ACC112 (cell line): Measurements from ENCODE around the gene MAPKAPK5.

Experiments used
- H2AFZ ChIP-seq: fragments of 200-600 bp; sonication (generic); one replicate; pipeline ENCODE4 v1.6.0; 2017; ENCODE audit warnings: antibody characterized with exemption, low read length; ENCODE audit not compliant: unreplicated experiment
- H3K27ac ChIP-seq: fragments of 200-600 bp; sonication (generic); 2 replicates; pipeline ENCODE4 v1.5.1; 2014; ENCODE audit warnings: low read depth, mild to moderate bottlenecking, antibody characterized with exemption, low read length, moderate library complexity
- H3K27me3 ChIP-seq: fragments of 200-600 bp; sonication (generic); 2 replicates; pipeline ENCODE4 v1.6.1; 2014; ENCODE audit warnings: mild to moderate bottlenecking, antibody characterized with exemption, low read length, moderate library complexity, mixed read lengths; ENCODE audit not compliant: insufficient read depth
- H3K36me3 ChIP-seq: fragments of 200-600 bp; sonication (generic); 2 replicates; pipeline ENCODE4 v1.6.1; 2016; ENCODE audit warnings: mild to moderate bottlenecking, antibody characterized with exemption, low read length, moderate library complexity, mixed read lengths; ENCODE audit not compliant: insufficient read depth
- H3K4me1 ChIP-seq: fragments of 200-600 bp; sonication (generic); one replicate; pipeline ENCODE4 v1.6.1; 2016; ENCODE audit warnings: low read length, mixed read lengths; ENCODE audit not compliant: insufficient read depth, unreplicated experiment, control insufficient read depth
- H3K4me3 ChIP-seq: fragments of 200-600 bp; sonication (generic); 2 replicates; pipeline ENCODE4 v1.5.1; 2014; ENCODE audit warnings: mild to moderate bottlenecking, low read depth, low read length
- H3K79me2 ChIP-seq: fragments of 200-600 bp; sonication (generic); one replicate; pipeline ENCODE4 v1.6.0; 2016; ENCODE audit warnings: low read length; ENCODE audit not compliant: control insufficient read depth, unreplicated experiment, insufficient read depth

MAPKAPK5 gene

DNA sequence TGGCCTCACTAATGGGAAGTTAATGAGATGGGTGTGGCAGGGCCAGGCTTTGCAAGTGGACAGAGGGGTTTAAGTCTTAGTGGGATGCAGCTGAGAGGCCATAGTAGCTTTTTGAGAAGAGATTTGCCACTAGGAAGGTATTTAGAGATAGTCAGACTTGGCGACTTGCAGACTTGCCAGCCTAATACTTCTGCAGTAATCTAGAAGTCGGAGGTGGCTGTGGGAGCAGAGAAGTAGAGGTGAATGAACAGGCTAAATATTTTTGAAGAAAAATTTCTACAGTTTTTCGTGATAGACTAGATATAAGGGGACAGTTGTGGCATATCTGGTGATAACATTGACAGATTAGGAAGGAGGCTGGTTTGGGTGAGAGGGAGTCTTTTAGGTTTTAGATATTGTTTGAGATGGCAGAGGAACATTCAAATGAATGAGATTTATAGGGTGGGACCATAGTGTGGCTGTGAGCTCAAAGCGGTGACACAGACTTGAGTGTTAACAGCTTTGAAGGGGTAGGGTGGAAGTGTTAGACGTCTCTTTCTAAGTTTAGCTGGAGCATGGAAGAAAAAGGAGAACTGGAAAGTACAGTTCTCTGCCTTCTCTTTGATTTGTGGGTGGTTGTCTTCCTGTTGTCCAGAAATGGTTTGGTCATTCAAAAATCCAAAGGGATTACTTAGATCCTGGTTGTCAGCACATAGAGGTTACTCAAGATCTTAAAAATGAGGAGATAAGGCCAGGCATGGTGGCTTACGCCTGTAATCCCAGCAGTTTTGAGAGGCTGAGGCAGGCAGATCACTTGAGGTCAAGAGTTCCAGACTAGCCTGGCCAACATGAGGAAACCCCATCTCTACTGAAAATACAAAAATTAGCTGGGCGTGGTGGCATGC, 44.9 kb downstream of the MAPKAPK5 start:
- no peak overlapping the region for H3K27ac ChIP-seq
- H3K4me3 ChIP-seq, result no peak overlapping the region
- no peak overlapping the region for H2AFZ ChIP-seq
- H3K4me1 ChIP-seq, result no peaks in the 10 kb centered on the region
- peaks cover 3% of the 10 kb centered on the region for H3K79me2 ChIP-seq
- no peaks in the 10 kb centered on the region for H3K27me3 ChIP-seq
- H3K36me3 ChIP-seq, result peaks cover 32% of the 10 kb centered on the region

DNA sequence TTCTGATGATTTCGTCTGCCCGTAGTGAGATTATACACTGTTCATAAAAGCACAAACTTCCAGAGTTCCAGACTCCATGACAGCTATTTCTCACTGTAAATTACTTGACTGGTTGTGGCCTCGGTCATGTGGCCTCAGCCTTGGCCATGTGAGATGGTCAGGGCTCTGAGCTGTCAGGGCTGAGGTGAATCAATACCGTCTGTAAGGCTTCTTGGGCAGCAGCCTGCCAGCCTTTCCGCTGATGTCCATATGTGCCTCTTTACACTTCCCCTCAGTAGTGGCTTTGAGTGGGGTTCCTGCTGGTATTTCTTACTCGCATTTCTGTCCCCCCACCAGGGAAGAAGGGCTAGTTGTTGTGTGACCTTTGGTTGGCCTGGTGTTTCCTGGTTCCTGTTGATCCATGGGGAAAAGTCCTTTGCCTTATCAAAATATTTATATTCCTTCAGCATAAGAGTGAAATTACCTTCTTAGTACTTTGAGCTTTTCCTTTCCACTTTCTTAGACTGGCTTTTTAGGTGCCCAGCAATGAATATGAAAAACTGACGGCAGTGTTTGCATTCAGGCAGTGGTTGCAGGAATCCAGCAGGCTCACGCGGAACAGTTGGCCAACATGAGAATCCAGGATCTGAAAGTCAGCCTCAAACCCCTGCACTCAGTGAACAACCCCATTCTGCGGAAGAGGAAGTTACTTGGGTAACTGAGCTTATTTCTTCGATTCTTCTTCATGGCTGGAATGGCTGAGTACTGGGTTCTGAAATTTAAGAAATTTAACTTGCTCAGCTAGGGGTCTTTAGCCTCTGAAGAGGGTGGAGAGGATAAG, 46.1 kb downstream of the MAPKAPK5 start:
- H3K27me3 ChIP-seq, result no peaks in the 10 kb centered on the region
- peaks cover 3% of the 10 kb centered on the region for H3K79me2 ChIP-seq
- H3K4me3 ChIP-seq, result no peak overlapping the region
- H3K36me3 ChIP-seq, result peaks cover 29% of the 10 kb centered on the region
- no peak overlapping the region for H2AFZ ChIP-seq
- no peaks in the 10 kb centered on the region for H3K4me1 ChIP-seq
- H3K27ac ChIP-seq, result no peak overlapping the region

GRCh38 chr12:111893287-111893686, 51.3 kb downstream of the MAPKAPK5 start:
- Histone ChIP-seq H2AFZ (no peak overlapping the region), H3K4me3 (no peak overlapping the region), H3K4me1 (no peaks in the 10 kb centered on the region), H3K27me3 (no peaks in the 10 kb centered on the region), H3K79me2 (peaks cover 3% of the 10 kb centered on the region), H3K27ac (no peak overlapping the region), H3K36me3 (peaks cover 31% of the 10 kb centered on the region)

DNA sequence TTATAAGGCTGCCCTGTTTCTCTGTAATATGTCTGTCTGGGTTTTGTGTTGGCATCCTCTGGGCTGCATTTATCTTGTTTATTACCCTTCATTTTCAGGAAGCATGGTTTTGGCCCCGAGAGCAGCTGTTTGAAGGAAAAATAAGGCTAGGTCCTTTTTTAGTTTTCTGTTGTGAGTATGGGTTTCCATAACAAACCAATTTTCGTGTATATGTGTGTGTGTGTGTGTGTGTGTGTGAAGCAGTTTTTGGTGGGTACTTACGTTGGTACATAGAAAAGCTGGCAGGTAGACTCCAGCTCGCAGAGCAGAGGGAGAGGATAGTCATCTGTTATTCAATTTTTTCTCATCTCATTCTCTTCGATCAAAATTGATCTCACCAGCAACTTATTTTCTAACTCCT, 52.5 kb downstream of the MAPKAPK5 start:
- Histone ChIP-seq H3K36me3 (peaks cover 30% of the 10 kb centered on the region), H3K27me3 (no peaks in the 10 kb centered on the region), H3K4me1 (no peaks in the 10 kb centered on the region), H3K79me2 (no peaks in the 10 kb centered on the region), H3K27ac (no peak overlapping the region), H2AFZ (no peak overlapping the region), H3K4me3 (no peak overlapping the region)

- no peaks in the 10 kb centered on the region for H3K79me2 ChIP-seq
- H3K4me3 ChIP-seq, result no peak overlapping the region
- H3K27ac ChIP-seq, result no peak overlapping the region
- H3K27me3 ChIP-seq, result no peaks in the 10 kb centered on the region
- peaks cover 35% of the 10 kb centered on the region for H3K36me3 ChIP-seq
- H3K4me1 ChIP-seq, result no peaks in the 10 kb centered on the region
- H2AFZ ChIP-seq, result no peak overlapping the region
These were observed 59.2 kb downstream of the MAPKAPK5 start for GRCh38 chr12:111901182-111901581.

DNA sequence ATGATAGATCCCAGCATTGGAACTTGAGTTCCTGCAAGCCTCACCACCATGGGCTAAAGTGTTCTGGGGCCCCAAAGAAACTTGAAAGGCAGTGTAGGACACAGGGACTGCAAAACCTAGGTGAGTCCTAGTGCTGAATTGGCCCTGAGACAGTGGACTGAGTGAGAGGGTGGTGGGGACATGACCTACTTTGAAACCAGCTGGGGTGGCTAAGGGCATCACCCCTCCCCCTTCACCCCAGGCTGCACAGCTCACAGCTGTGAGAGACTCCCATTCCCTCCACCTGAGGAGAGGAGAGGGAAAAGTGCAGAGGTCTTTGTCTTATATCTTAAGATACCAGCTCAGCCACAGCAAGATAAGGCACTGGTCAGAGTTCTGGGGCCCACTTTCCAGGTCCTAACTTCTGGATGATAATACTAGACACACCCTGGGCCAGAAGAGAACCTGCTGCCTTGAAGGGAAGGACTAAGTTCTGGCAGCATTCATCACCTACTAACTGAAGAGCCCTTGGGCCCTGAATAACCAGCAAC, 62.5 kb downstream of the MAPKAPK5 start:
- peaks cover 29% of the 10 kb centered on the region for H3K36me3 ChIP-seq
- no peaks in the 10 kb centered on the region for H3K27me3 ChIP-seq
- H3K27ac ChIP-seq, result no peak overlapping the region
- H2AFZ ChIP-seq, result no peak overlapping the region
- H3K4me1 ChIP-seq, result no peaks in the 10 kb centered on the region
- no peaks in the 10 kb centered on the region for H3K79me2 ChIP-seq
- no peak overlapping the region for H3K4me3 ChIP-seq

- H3K36me3 ChIP-seq, result peaks cover 27% of the 10 kb centered on the region
These were observed 63.5 kb downstream of the MAPKAPK5 start for GRCh38 chr12:111905502-111905901.

GRCh38 chr12:111907740-111908139, 65.7 kb downstream of the MAPKAPK5 start:
- Histone ChIP-seq H3K27ac (no peak overlapping the region), H3K36me3 (peaks cover 27% of the 10 kb centered on the region), H3K27me3 (no peaks in the 10 kb centered on the region)

More at GRCh38 chr12:111905502-111905901, 63.5 kb downstream of the MAPKAPK5 start:
- Histone ChIP-seq H3K79me2 (no peaks in the 10 kb centered on the region), H2AFZ (no peak overlapping the region), H3K4me1 (no peaks in the 10 kb centered on the region), H3K27ac (no peak overlapping the region), H3K4me3 (no peak overlapping the region), H3K27me3 (no peaks in the 10 kb centered on the region)

DNA sequence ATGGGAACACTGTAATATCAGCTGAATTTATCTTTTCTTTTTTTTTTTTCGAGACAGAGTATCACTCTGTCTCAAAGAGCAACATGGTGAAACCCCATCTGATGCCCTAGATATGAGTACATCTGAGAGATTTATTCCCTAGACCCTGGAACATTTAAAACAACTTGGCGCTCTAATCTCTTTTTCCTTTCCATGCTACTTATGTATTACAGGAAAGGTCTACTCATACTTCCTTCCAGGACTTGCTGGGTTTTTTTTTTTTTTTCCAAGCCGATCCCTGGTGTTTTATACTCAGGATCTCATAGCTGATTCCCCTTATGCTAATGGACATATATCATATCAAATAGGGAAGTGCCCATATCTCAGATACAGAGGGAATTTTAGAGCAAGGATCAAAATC, 83.1 kb downstream of the MAPKAPK5 start:
- H3K4me3 ChIP-seq, result no peak overlapping the region
- no peaks in the 10 kb centered on the region for H3K4me1 ChIP-seq
- H3K27ac ChIP-seq, result no peak overlapping the region
- no peaks in the 10 kb centered on the region for H3K27me3 ChIP-seq
- no peaks in the 10 kb centered on the region for H3K79me2 ChIP-seq
- no peaks in the 10 kb centered on the region for H3K36me3 ChIP-seq
- H2AFZ ChIP-seq, result no peak overlapping the region

More at GRCh38 chr12:111907740-111908139, 65.7 kb downstream of the MAPKAPK5 start:
- no peaks in the 10 kb centered on the region for H3K4me1 ChIP-seq
- no peak overlapping the region for H2AFZ ChIP-seq
- H3K79me2 ChIP-seq, result no peaks in the 10 kb centered on the region
- H3K4me3 ChIP-seq, result no peak overlapping the region

DNA sequence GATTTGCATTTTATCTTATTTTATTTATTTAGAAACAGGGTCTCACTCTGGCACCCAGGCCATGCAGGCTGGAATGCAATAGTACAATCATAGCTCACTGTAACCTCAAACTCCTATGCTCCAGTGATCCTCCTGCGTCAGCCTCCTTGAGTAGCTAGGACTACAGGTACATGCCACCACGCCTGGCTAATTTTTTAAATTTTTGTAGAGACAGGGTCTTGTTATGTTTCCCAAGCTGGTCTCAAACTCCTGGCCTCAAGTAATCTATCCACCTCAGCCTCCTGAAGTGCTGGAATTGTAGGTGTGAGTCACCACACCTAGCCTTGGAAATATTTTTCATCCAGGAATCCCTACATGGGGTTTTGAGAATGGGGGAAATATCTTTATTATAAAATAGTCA, 84.6 kb downstream of the MAPKAPK5 start:
- no peaks in the 10 kb centered on the region for H3K79me2 ChIP-seq
- H3K4me3 ChIP-seq, result no peak overlapping the region
- H3K4me1 ChIP-seq, result no peaks in the 10 kb centered on the region
- no peak overlapping the region for H2AFZ ChIP-seq
- H3K36me3 ChIP-seq, result no peaks in the 10 kb centered on the region
- no peak overlapping the region for H3K27ac ChIP-seq
- H3K27me3 ChIP-seq, result no peaks in the 10 kb centered on the region
